Common myeloid progenitor, CD34-positive (primary cell): ENCODE results near the gene TMEM131.
"Not testable (repeated sequence)": the region's sequence is repeated elsewhere in the genome, so short reads cannot be mapped to it uniquely, and the experiment has no call there.

Experiments used
- CTCF ChIA-PET: fragments of 350-600 bp; sonication (Branson Sonifier 250); formaldehyde crosslinking; loops from one replicate; lab custom pipeline; 2021; ENCODE audit warnings: antibody characterized with exemption; lab: Charles Lee
- POLR2A ChIA-PET: fragments of 350-600 bp; sonication (Branson Sonifier 250); formaldehyde crosslinking; loops from one replicate; lab custom pipeline; 2021; ENCODE audit warnings: antibody characterized with exemption; lab: Charles Lee
- DNase-seq, 3 donors: peaks; one replicate each; pipeline versions ENCODE4 v3.0.0 to v3.0.0-alpha.2; 2013
- H3K27ac ChIP-seq, 2 experiments: 1 replicate in 1 of 2; 2 replicates in 1 of 2; pipeline ENCODE4 v1.7.0; 2013; ENCODE audit warnings: inconsistent platforms in 2 of 2, low read length in 2 of 2, mild to moderate bottlenecking in 2 of 2, low read depth in 1 of 2, moderate library complexity in 1 of 2; ENCODE audit not compliant: severe bottlenecking in 2 of 2, insufficient read depth in 1 of 2, poor library complexity in 1 of 2
- H3K27me3 ChIP-seq, 5 experiments: replicated peaks in 2 of 5; 1 replicate in 3 of 5; 2 replicates in 2 of 5; pipeline versions ENCODE4 v1.6.1 to v1.7.0; 2013; ENCODE audit warnings: low read length in 4 of 5, mild to moderate bottlenecking in 2 of 5, moderate library complexity in 2 of 5, inconsistent platforms in 1 of 5; ENCODE audit not compliant: insufficient read depth in 5 of 5, control insufficient read depth in 4 of 5
- H3K36me3 ChIP-seq, 4 experiments: 1 replicate in 2 of 4; 2 replicates in 2 of 4; pipeline versions ENCODE4 v1.6.1 to v1.7.0; 2013; ENCODE audit warnings: low read length in 3 of 4, control low read depth in 1 of 4, mild to moderate bottlenecking in 1 of 4; ENCODE audit not compliant: control insufficient read depth in 4 of 4, insufficient read depth in 4 of 4
- H3K4me1 ChIP-seq, 4 experiments: 1 replicate in 3 of 4; 2 replicates in 1 of 4; pipeline versions ENCODE4 v1.6.1 to v1.7.1; 2013; ENCODE audit warnings: low read length in 3 of 4, mild to moderate bottlenecking in 3 of 4, control low read depth in 1 of 4, inconsistent platforms in 1 of 4, moderate library complexity in 1 of 4; ENCODE audit not compliant: control insufficient read depth in 4 of 4, insufficient read depth in 4 of 4; ENCODE audit errors: control extremely low read depth in 1 of 4
- H3K4me3 ChIP-seq, 7 experiments: 1 replicate in 4 of 7; 2 replicates in 3 of 7; pipeline versions ENCODE4 v1.5.1 to v1.7.0; 2013; ENCODE audit warnings: mild to moderate bottlenecking in 7 of 7, low read length in 6 of 7, moderate library complexity in 6 of 7, inconsistent platforms in 2 of 7, low read depth in 2 of 7, control low read depth in 1 of 7; ENCODE audit not compliant: insufficient read depth in 4 of 7, control insufficient read depth in 1 of 7; ENCODE audit errors: extremely low read depth in 1 of 7
- H3K9me3 ChIP-seq, 5 experiments: 1 replicate in 4 of 5; 2 replicates in 1 of 5; pipeline versions ENCODE4 v1.6.1 to v1.7.1; 2013; ENCODE audit warnings: low read length in 4 of 5, mild to moderate bottlenecking in 2 of 5, inconsistent platforms in 1 of 5, low read depth in 1 of 5, moderate library complexity in 1 of 5; ENCODE audit not compliant: control insufficient read depth in 4 of 5, insufficient read depth in 2 of 5; ENCODE audit errors: control extremely low read depth in 1 of 5
- WGBS: methylation state at CpG from one replicate; pipeline ENCODE4 v1.1.5; 2013; ENCODE audit not compliant: insufficient coverage; 5-methylcytosine and 5-hydroxymethylcytosine counted together

TMEM131 gene

GRCh38 chr2:98028101-98028561 is 32.4 kb upstream of the TMEM131 start:
- Histone ChIP-seq H3K9me3 (no peaks in the 10 kb centered on the region), H3K36me3 (no peaks in the 10 kb centered on the region), H3K27ac (no peak overlapping the region), H3K27me3 (peaks cover 0 to 3% (median 0%) of the 10 kb centered on the region in 5 experiments), H3K4me1 (peaks cover 14 to 24% (median 22%) of the 10 kb centered on the region in 4 experiments), H3K4me3 (no peak overlapping the region)
- CTCF ChIA-PET = interaction anchor here (1.1 to 1.3 kb wide), 2 partner anchors 9 to 222 kb away, joined by 3 to 4 read pairs; no protein-coding TSS in a partner anchor
- POLR2A ChIA-PET = no interaction called here
- no peak for DNase-seq
- WGBS = 100% methylated on average over 4 of the region's 4 CpGs

GRCh38 chr2:98027538-98027937 is 31.8 kb upstream of the TMEM131 start:
- peak in 1 of 3 donors; percentile 8 for DNase-seq

GRCh38 chr2:98026927-98027522 is 31.3 kb upstream of the TMEM131 start:
- peaks cover 0 to 3% (median 0%) of the 10 kb centered on the region in 5 experiments for H3K27me3 ChIP-seq
- H3K4me1 ChIP-seq = peaks cover 14 to 24% (median 22%) of the 10 kb centered on the region in 4 experiments
- no CpG with 5 or more reads among the region's 2 CpGs for whole genome bisulfite sequencing
- ChIA-PET CTCF (no interaction called here), POLR2A (no interaction called here)
- H3K27ac ChIP-seq = no peak overlapping the region
- DNase-seq = peak; percentile 14 to 82 (median 81)
- H3K9me3 ChIP-seq = no peaks in the 10 kb centered on the region
- peak overlapping the region in 2 of 7 experiments; percentile 24 to 34 for H3K4me3 ChIP-seq
- no peaks in the 10 kb centered on the region for H3K36me3 ChIP-seq

More at GRCh38 chr2:98027538-98027937, 31.8 kb upstream of the TMEM131 start:
- Histone ChIP-seq H3K4me1 (peaks cover 14 to 24% (median 22%) of the 10 kb centered on the region in 4 experiments), H3K4me3 (peak overlapping the region in 2 of 7 experiments; percentile 24 to 34), H3K27me3 (peaks cover 0 to 3% (median 0%) of the 10 kb centered on the region in 5 experiments), H3K36me3 (no peaks in the 10 kb centered on the region), H3K9me3 (no peaks in the 10 kb centered on the region), H3K27ac (no peak overlapping the region)
- POLR2A ChIA-PET = no interaction called here
- WGBS = 87% methylated on average over 3 of the region's 3 CpGs
- CTCF ChIA-PET = interaction anchor here (1.1 to 1.3 kb wide), 2 partner anchors 10 to 222 kb away, joined by 3 to 4 read pairs; no protein-coding TSS in a partner anchor

- Histone ChIP-seq H3K27ac (no peak overlapping the region), H3K27me3 (peaks cover 0 to 3% (median 0%) of the 10 kb centered on the region in 5 experiments), H3K9me3 (no peaks in the 10 kb centered on the region), H3K4me3 (no peak overlapping the region), H3K4me1 (peaks cover 14 to 24% (median 22%) of the 10 kb centered on the region in 4 experiments), H3K36me3 (no peaks in the 10 kb centered on the region)
- WGBS = 90% methylated on average over 4 of the region's 5 CpGs
- POLR2A ChIA-PET = no interaction called here
- DNase-seq = no peak
- CTCF ChIA-PET = no interaction called here
These were observed 30.5 kb upstream of the TMEM131 start for GRCh38 chr2:98026292-98026691.

- Histone ChIP-seq H3K9me3 (peaks cover 0 to under 1% (median 0%) of the 10 kb centered on the region in 5 experiments), H3K36me3 (no peaks in the 10 kb centered on the region), H3K4me1 (peaks cover 14 to 24% (median 22%) of the 10 kb centered on the region in 4 experiments), H3K27me3 (peaks cover 0 to 2% (median 0%) of the 10 kb centered on the region in 5 experiments), H3K4me3 (no peak overlapping the region), H3K27ac (no peak overlapping the region)
- CTCF ChIA-PET = no interaction called here
- POLR2A ChIA-PET = no interaction called here
- DNase-seq = peak in 2 of 3 donors; percentile 13
These were observed 29.8 kb upstream of the TMEM131 start for GRCh38 chr2:98025481-98026037.

- H3K4me3 ChIP-seq, H3K27me3 ChIP-seq, DNase-seq, H3K36me3 ChIP-seq, POLR2A ChIA-PET, H3K27ac ChIP-seq, H3K9me3 ChIP-seq: not testable (repeated sequence)
- peaks cover 3 to 13% (median 11%) of the 10 kb centered on the region in 4 experiments for H3K4me1 ChIP-seq
- CTCF ChIA-PET = interaction anchor here (1.8 kb wide), 1 partner anchor 15 kb away, joined by 3 read pairs; no protein-coding TSS in a partner anchor
- 95% methylated on average over 2 of the region's 3 CpGs for WGBS
These were observed 26.3 kb upstream of the TMEM131 start for GRCh38 chr2:98022067-98022466.
